Skeletal muscle satellite cell (primary cell): ENCODE data around the gene METRN.

Experiments used
- H3K27me3 ChIP-seq: 2 replicates; pipeline ENCODE4 v1.7.0; 2013; ENCODE audit warnings: low read length; ENCODE audit not compliant: control insufficient read depth, insufficient read depth
- H3K36me3 ChIP-seq: 2 replicates; pipeline ENCODE4 v1.7.0; 2013; ENCODE audit warnings: mild to moderate bottlenecking, control low read depth, low read length; ENCODE audit not compliant: insufficient read depth
- H3K4me1 ChIP-seq: 2 replicates; pipeline ENCODE4 v1.7.0; 2013; ENCODE audit warnings: low read length; ENCODE audit not compliant: control insufficient read depth, insufficient read depth
- H3K4me2 ChIP-seq: 2 replicates; pipeline ENCODE4 v1.7.0; 2013; ENCODE audit warnings: mild to moderate bottlenecking, low read length
- H3K4me3 ChIP-seq: 2 replicates; pipeline ENCODE4 v1.7.0; 2013; ENCODE audit warnings: low read length
- H3K9ac ChIP-seq: 2 replicates; pipeline ENCODE4 v1.7.0; 2013; ENCODE audit warnings: mild to moderate bottlenecking, low read depth, low read length, moderate library complexity
- H3K9me3 ChIP-seq: replicated peaks from 2 replicates; pipeline ENCODE4 v1.7.0; 2013; ENCODE audit warnings: mild to moderate bottlenecking, control low read depth, low read length

Gene METRN

DNA sequence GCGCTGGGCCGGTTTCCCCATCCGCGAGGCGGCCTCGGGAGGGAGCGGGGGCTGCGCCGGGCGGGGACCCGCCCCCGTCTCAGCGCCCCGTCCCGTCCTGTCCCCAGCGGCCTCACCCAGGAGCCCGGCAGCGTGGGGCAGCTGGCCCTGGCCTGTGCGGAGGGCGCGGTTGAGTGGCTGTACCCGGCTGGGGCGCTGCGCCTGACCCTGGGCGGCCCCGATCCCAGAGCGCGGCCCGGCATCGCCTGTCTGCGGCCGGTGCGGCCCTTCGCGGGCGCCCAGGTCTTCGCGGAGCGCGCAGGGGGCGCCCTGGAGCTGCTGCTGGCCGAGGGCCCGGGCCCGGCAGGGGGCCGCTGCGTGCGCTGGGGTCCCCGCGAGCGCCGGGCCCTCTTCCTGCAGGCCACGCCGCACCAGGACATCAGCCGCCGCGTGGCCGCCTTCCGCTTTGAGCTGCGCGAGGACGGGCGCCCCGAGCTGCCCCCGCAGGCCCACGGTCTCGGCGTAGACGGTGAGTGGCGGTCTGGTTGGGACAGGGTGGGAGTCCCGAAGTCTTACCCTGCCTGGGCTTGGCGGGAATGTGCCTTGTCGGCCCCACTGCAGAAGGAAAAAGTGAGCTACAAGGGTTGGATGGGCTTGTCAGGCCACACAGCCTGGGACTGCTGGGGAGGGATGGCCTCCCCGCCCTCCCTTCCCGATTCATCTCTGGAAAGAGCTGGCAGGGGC lies 720 bp downstream of the METRN start:
- peak overlapping the region; percentile 75 for H3K4me3 ChIP-seq
- H3K27me3 ChIP-seq, result peaks cover 3% of the 10 kb centered on the region
- peak overlapping the region; percentile 97 for H3K4me2 ChIP-seq
- H3K4me1 ChIP-seq, result peaks cover 36% of the 10 kb centered on the region
- no peaks in the 10 kb centered on the region for H3K36me3 ChIP-seq
- H3K9me3 ChIP-seq, result no peaks in the 10 kb centered on the region
- peak overlapping the region; percentile 69 for H3K9ac ChIP-seq

DNA sequence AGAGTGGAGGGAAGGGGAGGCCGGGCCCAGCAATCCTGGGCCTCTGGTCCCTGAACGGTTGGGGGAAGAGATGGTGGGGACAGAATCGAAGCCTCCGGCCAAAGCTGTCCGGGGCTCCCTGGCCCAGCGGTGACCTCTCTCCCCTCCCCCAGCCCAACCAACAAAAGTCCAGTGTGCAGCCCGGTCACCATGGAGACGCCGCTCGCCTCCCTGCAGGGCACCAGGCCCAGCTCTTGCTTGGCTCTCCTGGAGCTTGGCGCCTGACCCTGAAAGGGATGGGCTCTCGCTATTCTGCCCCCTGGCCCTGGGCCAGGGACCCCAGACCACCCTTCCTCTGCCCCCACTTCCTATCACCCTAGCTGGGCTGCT lies 1.3 kb downstream of the METRN start:
- Histone ChIP-seq H3K36me3 (no peaks in the 10 kb centered on the region), H3K4me3 (peak overlapping the region; percentile 75), H3K27me3 (no peaks in the 10 kb centered on the region), H3K9me3 (no peaks in the 10 kb centered on the region), H3K4me1 (peaks cover 35% of the 10 kb centered on the region), H3K9ac (peak overlapping the region; percentile 69), H3K4me2 (peak overlapping the region; percentile 97)

DNA sequence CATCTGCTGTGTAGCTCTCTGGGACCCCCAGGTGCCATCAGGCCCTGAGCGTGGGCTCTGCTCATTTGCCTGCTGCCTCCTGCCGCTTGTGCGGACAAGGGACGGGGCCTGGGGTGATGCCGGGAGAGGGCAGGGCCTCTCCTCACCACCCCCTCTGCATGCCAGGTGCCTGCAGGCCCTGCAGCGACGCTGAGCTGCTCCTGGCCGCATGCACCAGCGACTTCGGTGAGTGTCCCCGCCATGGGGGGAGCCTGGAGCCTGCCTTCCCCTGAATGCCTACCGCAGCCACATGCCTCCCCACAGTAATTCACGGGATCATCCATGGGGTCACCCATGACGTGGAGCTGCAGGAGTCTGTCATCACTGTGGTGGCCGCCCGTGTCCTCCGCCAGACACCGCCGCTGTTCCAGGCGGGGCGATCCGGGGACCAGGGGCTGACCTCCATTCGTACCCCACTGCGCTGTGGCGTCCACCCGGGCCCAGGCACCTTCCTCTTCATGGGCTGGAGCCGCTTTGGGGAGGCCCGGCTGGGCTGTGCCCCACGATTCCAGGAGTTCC lies 1.9 kb downstream of the METRN start:
- Histone ChIP-seq H3K9ac (no peak overlapping the region), H3K27me3 (no peaks in the 10 kb centered on the region), H3K4me1 (peaks cover 42% of the 10 kb centered on the region), H3K4me3 (no peak overlapping the region), H3K9me3 (no peaks in the 10 kb centered on the region), H3K4me2 (peak overlapping the region; percentile 97), H3K36me3 (no peaks in the 10 kb centered on the region)

DNA sequence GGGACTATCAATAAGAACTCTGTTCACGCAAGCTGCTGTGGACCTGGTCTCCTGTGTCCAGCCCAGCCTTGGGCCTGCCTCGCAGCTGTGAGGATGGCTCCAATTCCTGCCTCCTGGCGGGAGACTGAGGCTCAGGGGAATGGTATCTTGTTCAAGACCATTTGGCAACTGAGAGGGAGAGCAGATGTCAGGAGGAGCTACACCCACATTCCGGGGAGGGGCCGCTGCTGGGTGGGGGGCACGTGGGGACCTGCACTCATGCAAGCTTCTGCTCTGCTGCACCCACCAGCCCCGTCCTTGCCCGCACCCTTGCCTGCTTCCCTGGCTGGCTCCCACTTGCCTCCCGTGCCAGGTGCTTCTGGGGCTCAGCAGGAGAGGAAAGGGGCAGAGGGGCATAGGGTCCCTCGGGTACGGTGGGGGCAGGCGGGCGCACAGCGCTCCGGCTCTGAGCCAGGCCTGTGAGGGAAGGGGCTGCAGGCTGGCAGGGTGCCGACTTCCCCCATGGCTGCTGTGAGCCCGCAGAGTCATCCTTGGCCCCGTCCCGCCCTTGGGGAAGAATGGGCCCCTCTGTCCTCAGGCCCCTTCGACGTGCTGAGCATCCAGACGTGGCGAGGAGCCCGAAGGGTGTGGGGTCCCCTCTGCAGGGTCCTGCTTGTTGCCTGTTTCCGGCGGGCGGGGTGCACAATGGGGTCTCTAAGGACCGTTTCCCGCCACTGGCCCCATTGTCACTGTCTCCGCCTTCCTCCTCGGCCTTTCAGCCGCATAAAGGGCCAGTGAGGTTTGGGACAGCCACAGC lies 2.7 kb downstream of the METRN start:
- no peaks in the 10 kb centered on the region for H3K36me3 ChIP-seq
- H3K4me1 ChIP-seq, result peaks cover 40% of the 10 kb centered on the region
- no peak overlapping the region for H3K4me2 ChIP-seq
- H3K9me3 ChIP-seq, result no peaks in the 10 kb centered on the region
- no peak overlapping the region for H3K4me3 ChIP-seq
- no peaks in the 10 kb centered on the region for H3K27me3 ChIP-seq
- no peak overlapping the region for H3K9ac ChIP-seq

DNA sequence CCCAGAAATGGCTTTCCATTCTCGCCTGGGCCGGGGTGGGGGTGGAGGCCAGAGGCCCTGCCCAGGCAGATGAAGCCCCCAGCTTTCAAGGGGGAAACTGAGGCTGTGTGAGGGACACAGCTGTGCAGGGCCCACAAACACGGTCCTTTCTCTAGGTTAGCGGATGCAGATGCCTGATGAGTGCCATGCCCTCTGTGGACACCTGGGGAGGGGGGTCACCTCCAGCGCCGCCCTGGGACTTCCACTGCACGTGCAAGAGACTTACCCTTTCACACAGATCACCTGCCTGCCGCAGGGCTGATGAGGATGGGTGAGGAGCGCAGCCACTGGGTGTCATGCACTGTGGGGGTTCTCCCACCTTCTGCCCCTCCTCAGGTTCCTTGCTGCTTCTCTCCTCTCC lies 3.5 kb downstream of the METRN start:
- peaks cover 40% of the 10 kb centered on the region for H3K4me1 ChIP-seq
- H3K27me3 ChIP-seq, result no peaks in the 10 kb centered on the region
- no peaks in the 10 kb centered on the region for H3K9me3 ChIP-seq
- no peak overlapping the region for H3K4me2 ChIP-seq
- no peak overlapping the region for H3K9ac ChIP-seq
- H3K36me3 ChIP-seq, result no peaks in the 10 kb centered on the region
- H3K4me3 ChIP-seq, result no peak overlapping the region

DNA sequence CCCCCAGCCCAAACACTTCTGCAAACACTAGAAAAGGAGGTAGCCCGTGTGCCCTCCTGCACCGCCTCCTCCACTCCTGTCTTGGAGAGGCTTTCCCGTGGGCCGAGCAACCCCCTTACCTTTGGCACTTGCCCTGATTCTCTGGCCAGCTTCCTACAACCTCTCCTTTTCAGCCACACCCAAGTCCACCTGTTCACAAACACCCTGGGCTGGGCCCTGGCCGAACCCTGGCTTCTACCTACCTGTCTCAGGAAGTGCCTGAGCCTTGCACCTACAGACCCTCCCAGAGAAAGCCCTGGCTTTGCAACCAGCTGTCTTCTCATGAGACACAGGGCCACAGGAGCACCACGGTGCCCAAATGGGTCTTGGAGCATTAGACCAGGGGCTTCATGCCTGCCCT lies 4.0 kb downstream of the METRN start:
- Histone ChIP-seq H3K36me3 (no peaks in the 10 kb centered on the region), H3K27me3 (no peaks in the 10 kb centered on the region), H3K9ac (no peak overlapping the region), H3K4me1 (peaks cover 40% of the 10 kb centered on the region), H3K4me2 (no peak overlapping the region), H3K4me3 (no peak overlapping the region), H3K9me3 (no peaks in the 10 kb centered on the region)

DNA sequence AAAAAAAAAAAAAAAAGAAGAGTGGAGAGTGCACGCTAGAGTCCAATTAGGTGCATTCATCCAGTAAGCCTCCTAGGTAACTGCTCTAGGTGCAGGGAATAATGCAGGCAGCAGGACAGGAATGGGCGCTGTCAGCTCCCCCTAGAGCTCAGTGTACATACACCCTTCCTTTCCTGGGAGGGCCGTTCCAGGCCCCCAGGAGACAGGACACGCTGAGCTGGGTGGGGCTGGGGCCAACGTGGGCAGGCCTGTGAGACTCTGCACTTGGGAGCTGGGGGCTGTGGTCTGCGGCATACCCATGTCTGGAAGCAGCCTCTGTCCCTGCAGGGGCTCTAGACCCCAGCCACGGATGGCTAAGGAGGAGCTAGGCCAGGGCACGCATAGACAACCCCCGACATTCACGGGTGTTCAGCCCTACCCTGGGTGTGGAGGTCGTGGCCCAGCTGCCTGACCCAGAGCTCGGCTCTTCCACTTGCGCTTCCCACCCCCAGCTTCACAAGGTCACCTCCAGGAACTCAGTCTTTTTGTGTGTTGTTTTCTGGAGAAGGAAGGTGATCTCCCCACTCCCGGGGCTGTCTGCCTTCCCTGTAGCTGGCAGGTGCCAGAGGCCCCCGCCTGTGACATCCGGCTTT lies 5.0 kb downstream of the METRN start:
- H3K4me1 ChIP-seq, result peaks cover 35% of the 10 kb centered on the region
- peak overlapping the region; percentile 100 for H3K4me3 ChIP-seq
- no peaks in the 10 kb centered on the region for H3K36me3 ChIP-seq
- peak overlapping the region; percentile 86 for H3K9ac ChIP-seq
- H3K9me3 ChIP-seq, result no peaks in the 10 kb centered on the region
- no peaks in the 10 kb centered on the region for H3K27me3 ChIP-seq
- peak overlapping the region; percentile 98 for H3K4me2 ChIP-seq

DNA sequence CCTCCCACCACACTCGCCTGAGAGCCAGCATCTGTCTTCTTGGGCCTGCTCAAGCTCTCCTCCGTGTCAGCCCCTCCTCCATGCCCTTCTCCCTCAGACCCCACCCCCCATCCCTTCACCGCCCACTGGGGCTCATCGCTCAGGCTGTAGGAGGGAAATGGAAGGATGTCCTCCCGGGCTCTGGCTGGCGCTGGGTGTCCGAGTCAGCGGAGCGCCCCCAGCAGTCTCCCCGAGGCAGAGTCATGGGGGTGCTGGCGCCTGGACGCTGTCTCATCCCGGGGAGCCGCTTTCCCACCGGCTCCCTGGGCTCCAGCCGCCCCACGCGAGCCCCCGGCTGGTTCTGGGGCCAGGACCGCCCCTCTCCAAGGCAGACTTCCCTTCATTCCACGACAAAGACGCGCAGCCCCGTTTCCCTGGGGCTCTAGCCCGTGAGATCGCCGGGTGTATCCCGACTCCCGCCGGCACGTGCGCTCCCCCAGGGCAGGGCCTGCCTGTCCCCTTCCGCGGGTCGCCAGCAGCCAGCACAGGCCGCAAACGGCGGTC lies 5.6 kb downstream of the METRN start:
- Histone ChIP-seq H3K4me3 (peak overlapping the region; percentile 100), H3K4me2 (peak overlapping the region; percentile 98), H3K27me3 (no peaks in the 10 kb centered on the region), H3K9ac (peak overlapping the region; percentile 86), H3K4me1 (peaks cover 32% of the 10 kb centered on the region), H3K36me3 (no peaks in the 10 kb centered on the region), H3K9me3 (no peaks in the 10 kb centered on the region)

DNA sequence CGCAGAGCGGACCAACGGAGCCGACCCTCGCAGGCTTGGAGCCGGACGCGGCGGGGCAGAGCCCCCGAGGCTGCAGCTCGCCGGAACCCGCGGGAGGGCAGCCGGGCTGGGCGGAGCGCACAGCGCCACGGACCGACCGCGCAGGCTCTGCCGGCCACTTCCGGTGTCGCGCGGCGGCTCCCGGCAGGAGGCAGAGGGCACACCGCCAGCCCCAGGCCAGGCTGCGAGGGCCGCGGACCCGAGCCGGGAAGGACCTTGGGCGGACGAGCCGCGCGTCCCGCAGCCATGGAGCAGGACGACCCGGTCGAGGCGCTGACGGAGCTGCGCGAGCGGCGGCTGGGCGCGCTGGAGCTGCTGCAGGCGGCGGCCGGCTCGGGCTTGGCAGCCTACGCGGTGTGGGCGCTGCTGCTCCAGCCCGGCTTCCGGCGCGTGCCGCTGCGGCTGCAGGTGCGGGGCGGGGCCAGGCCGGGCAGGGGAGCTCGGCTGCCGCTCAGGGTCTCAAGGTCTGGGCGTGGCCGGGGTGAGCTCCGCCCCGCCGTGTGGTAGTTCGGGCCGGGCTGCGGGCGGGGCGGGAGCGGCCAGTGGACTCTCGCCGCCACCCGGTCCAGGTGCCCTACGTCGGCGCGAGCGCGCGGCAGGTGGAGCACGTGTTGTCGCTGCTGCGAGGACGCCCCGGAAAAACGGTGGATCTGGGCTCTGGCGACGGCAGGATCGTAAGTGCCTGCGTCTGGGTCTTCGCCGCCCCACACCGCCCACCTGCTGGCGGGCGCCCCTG lies 6.3 kb downstream of the METRN start, which contains the start of gene ANTKMT:
Gene ANTKMT (plus strand): TSS at position 157 of the 775 bp plus-strand sequence. CDS start 129 bp downstream, at position 286.
- Histone ChIP-seq H3K27me3 (no peaks in the 10 kb centered on the region), H3K4me1 (peaks cover 26% of the 10 kb centered on the region), H3K4me3 (peak within 1 kb of the TSS; percentile 100), H3K4me2 (peak within 1 kb of the TSS; percentile 98), H3K36me3 (no peaks in the 10 kb centered on the region), H3K9me3 (no peaks in the 10 kb centered on the region), H3K9ac (peak within 1 kb of the TSS; percentile 86)

DNA sequence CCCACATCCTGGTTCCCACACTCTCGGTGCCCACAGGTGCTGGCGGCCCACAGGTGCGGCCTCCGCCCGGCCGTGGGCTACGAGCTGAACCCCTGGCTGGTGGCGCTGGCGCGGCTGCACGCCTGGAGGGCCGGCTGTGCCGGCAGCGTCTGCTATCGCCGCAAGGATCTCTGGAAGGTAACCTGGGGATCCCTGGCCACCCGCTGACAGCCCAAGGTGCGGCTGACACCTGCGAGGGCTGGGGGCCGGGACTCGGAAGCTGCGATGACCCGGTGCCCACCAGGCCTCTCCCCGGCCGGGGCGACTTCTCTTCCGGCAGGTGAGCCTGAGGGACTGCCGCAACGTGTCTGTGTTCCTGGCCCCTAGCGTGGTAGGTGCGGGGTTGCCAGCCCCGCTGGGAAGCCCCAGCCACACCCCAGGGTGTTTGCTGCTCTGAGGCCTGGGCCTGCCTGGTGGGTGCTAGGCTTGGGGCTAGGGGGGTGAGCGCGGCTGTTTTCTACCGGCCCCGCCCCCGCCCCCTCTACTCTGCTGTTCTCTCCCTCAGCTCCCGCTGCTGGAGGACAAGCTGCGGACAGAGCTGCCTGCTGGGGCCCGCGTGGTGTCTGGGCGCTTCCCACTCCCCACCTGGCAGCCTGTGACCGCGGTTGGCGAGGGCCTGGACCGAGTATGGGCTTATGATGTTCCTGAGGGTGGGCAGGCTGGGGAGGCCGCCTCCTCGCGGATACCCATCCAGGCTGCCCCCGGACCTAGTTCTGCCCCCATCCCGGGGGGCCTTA lies 7.0 kb downstream of the METRN start:
- H3K4me2 ChIP-seq, result peak overlapping the region; percentile 98
- H3K4me1 ChIP-seq, result peaks cover 25% of the 10 kb centered on the region
- H3K9me3 ChIP-seq, result no peaks in the 10 kb centered on the region
- H3K9ac ChIP-seq, result peak overlapping the region; percentile 86
- H3K27me3 ChIP-seq, result no peaks in the 10 kb centered on the region
- no peaks in the 10 kb centered on the region for H3K36me3 ChIP-seq
- peak overlapping the region; percentile 100 for H3K4me3 ChIP-seq
